Neural crest cell (in vitro differentiated cells): ENCODE results near the gene SPG7. TPM values are rescaled to one million over a fixed set of nuclear protein-coding genes. Genes with fewer than 3 reads are reported as not detected.

Experiments
- DNase-seq: peaks from one replicate; pipeline ENCODE4 v3.0.0; 2021; ENCODE audit warnings: low read depth, mixed read lengths, low spot score
- H3K27ac Mint-ChIP-seq: one replicate; pipeline ENCODE4 v1.8.0; 2021; ENCODE audit warnings: mild to moderate bottlenecking, mixed read lengths; ENCODE audit not compliant: unreplicated experiment
- H3K27me3 Mint-ChIP-seq: 2 replicates; pipeline ENCODE4 v1.8.0; 2021; ENCODE audit warnings: low read depth, mild to moderate bottlenecking, mixed read lengths
- H3K36me3 Mint-ChIP-seq: 2 replicates; pipeline ENCODE4 v1.8.0; 2021; ENCODE audit warnings: low read depth, mild to moderate bottlenecking, mixed read lengths
- H3K4me1 Mint-ChIP-seq: 2 replicates; pipeline ENCODE4 v1.8.0; 2021; ENCODE audit warnings: mixed read lengths
- H3K4me3 Mint-ChIP-seq: one replicate; pipeline ENCODE4 v1.8.0; 2021; ENCODE audit warnings: mild to moderate bottlenecking, mixed read lengths
- H3K9me3 Mint-ChIP-seq: 2 replicates; pipeline ENCODE4 v1.8.0; 2021; ENCODE audit warnings: mixed read lengths
- CTCF ChIP-seq: fragments of 200-600 bp; sonication (generic); conservative IDR thresholded peaks from 2 replicates; pipeline ENCODE4 v1.5.0; 2021; ENCODE audit warnings: antibody characterized with exemption, mild to moderate bottlenecking
- total RNA-seq: library from RNA; stranded (reverse); gene quantifications from 2 replicates; pipeline ENCODE4 v1.2.1, GENCODE V29; 2021

Gene SPG7
- total RNA-seq, 1 donor from 2014 or later: 137 TPM

GRCh38 chr16:89599902-89600301, 91.7 kb downstream of the SPG7 start:
- Mint-ChIP-seq H3K9me3 (no peaks in the 10 kb centered on the region), H3K27ac (no peak overlapping the region), H3K36me3 (no peaks in the 10 kb centered on the region), H3K4me3 (no peak overlapping the region), H3K4me1 (peaks cover 14% of the 10 kb centered on the region), H3K27me3 (no peaks in the 10 kb centered on the region)
- no peak for TF ChIP-seq CTCF
- no peak for DNase-seq

GRCh38 chr16:89600427-89600826, 92.2 kb downstream of the SPG7 start:
- H3K4me3 Mint-ChIP-seq: no peak overlapping the region
- no peak overlapping the region for H3K27ac Mint-ChIP-seq
- no peak for TF ChIP-seq CTCF
- H3K4me1 Mint-ChIP-seq: peaks cover 14% of the 10 kb centered on the region
- H3K36me3 Mint-ChIP-seq: no peaks in the 10 kb centered on the region
- no peak for DNase-seq
- no peaks in the 10 kb centered on the region for H3K9me3 Mint-ChIP-seq
- H3K27me3 Mint-ChIP-seq: no peaks in the 10 kb centered on the region

- no peaks in the 10 kb centered on the region for H3K27me3 Mint-ChIP-seq
- no peak for TF ChIP-seq CTCF
- peaks cover 14% of the 10 kb centered on the region for H3K4me1 Mint-ChIP-seq
- no peak overlapping the region for H3K27ac Mint-ChIP-seq
- no peaks in the 10 kb centered on the region for H3K36me3 Mint-ChIP-seq
- no peaks in the 10 kb centered on the region for H3K9me3 Mint-ChIP-seq
- H3K4me3 Mint-ChIP-seq: no peak overlapping the region
- DNase-seq: no peak
Measured at GRCh38 chr16:89600956-89601355, 92.8 kb downstream of the SPG7 start.

- no peak for DNase-seq
- Mint-ChIP-seq H3K4me3 (no peak overlapping the region), H3K27ac (no peak overlapping the region), H3K9me3 (no peaks in the 10 kb centered on the region), H3K4me1 (peaks cover 14% of the 10 kb centered on the region), H3K27me3 (no peaks in the 10 kb centered on the region), H3K36me3 (no peaks in the 10 kb centered on the region)
- TF ChIP-seq CTCF: no peak
Measured at GRCh38 chr16:89601906-89602272, 93.7 kb downstream of the SPG7 start.

- Mint-ChIP-seq H3K4me1 (peaks cover 14% of the 10 kb centered on the region), H3K36me3 (no peaks in the 10 kb centered on the region), H3K27me3 (no peaks in the 10 kb centered on the region), H3K27ac (no peak overlapping the region), H3K9me3 (no peaks in the 10 kb centered on the region), H3K4me3 (no peak overlapping the region)
- TF ChIP-seq CTCF: no peak
- DNase-seq: peak; percentile 65
Measured at GRCh38 chr16:89602273-89602951, 94.2 kb downstream of the SPG7 start.
